Urinary bladder (tissue), 4 donors: ENCODE measurements around the gene MAGI3. TPM values are rescaled to one million over a fixed set of nuclear protein-coding genes. Genes with fewer than 3 reads are reported as not detected.

Source experiments
- DNase-seq: peaks from one replicate; pipeline ENCODE4 v3.0.0-alpha.2; 2015; ENCODE audit errors: extremely low spot score
- H3K27ac ChIP-seq: one replicate; pipeline ENCODE4 v1.5.1; 2013; ENCODE audit warnings: low read depth, mild to moderate bottlenecking, moderate library complexity
- H3K36me3 ChIP-seq: one replicate; pipeline ENCODE4 v1.6.1; 2013; ENCODE audit warnings: mild to moderate bottlenecking, moderate library complexity; ENCODE audit not compliant: insufficient read depth
- H3K4me1 ChIP-seq: one replicate; pipeline ENCODE4 v1.6.1; 2013; ENCODE audit warnings: mild to moderate bottlenecking, moderate library complexity; ENCODE audit not compliant: insufficient read depth
- H3K4me3 ChIP-seq: one replicate; pipeline ENCODE4 v1.5.1; 2013; ENCODE audit warnings: low read depth, low read length
- WGBS: extraction: QIAGEN DNeasy Blood & Tissue Kit; methylation state at CpG from one replicate; pipeline ENCODE4 v1.1.7; 2013; 5-methylcytosine and 5-hydroxymethylcytosine counted together
- polyA plus RNA-seq: library from polyadenylated mRNA; stranded (reverse); fragments of 200-250 nt; gene quantifications from one replicate; pipeline ENCODE4 v1.2.3, GENCODE V29; 2013
- total RNA-seq: library from RNA; depleted of rRNA; stranded (reverse); fragments of >200 nt; gene quantifications from one replicate; pipeline ENCODE4 v1.2.3, GENCODE V29; 2014
- donor health status: healthy with polysubstance abuse.
- donor health status: healthy.

The MAGI3 gene
- total and polyA plus RNA-seq, 2 donors: 6.1 to 34.7 TPM

- WGBS: 85% methylated on average over 9 of the region's 9 CpGs
- no peaks in the 10 kb centered on the region for H3K4me1 ChIP-seq
- no peak for DNase-seq
- no peaks in the 10 kb centered on the region for H3K36me3 ChIP-seq
- H3K27ac ChIP-seq: no peak overlapping the region
- H3K4me3 ChIP-seq: no peak overlapping the region
These were observed 268.7 kb downstream of the MAGI3 start for GRCh38 chr1:113659035-113659434.

GRCh38 chr1:113659556-113659955 lies 269.2 kb downstream of the MAGI3 start:
- no peak for DNase-seq
- H3K4me3 ChIP-seq: no peak overlapping the region
- H3K4me1 ChIP-seq: no peaks in the 10 kb centered on the region
- no peaks in the 10 kb centered on the region for H3K36me3 ChIP-seq
- no peak overlapping the region for H3K27ac ChIP-seq
- 86% methylated on average over 4 of the region's 4 CpGs for WGBS

GRCh38 chr1:113660088-113660487 lies 269.8 kb downstream of the MAGI3 start:
- no peaks in the 10 kb centered on the region for H3K36me3 ChIP-seq
- DNase-seq: no peak
- no peaks in the 10 kb centered on the region for H3K4me1 ChIP-seq
- 67% methylated on average over 3 of the region's 3 CpGs for WGBS
- H3K4me3 ChIP-seq: no peak overlapping the region
- no peak overlapping the region for H3K27ac ChIP-seq

- H3K4me3 ChIP-seq: no peak overlapping the region
- H3K36me3 ChIP-seq: no peaks in the 10 kb centered on the region
- no peaks in the 10 kb centered on the region for H3K4me1 ChIP-seq
- no peak for DNase-seq
- 82% methylated on average over 1 of the region's 1 CpG for WGBS
- no peak overlapping the region for H3K27ac ChIP-seq
These were observed 271.8 kb downstream of the MAGI3 start for GRCh38 chr1:113662101-113662500.

GRCh38 chr1:113663165-113663951 lies 273.0 kb downstream of the MAGI3 start:
- Histone ChIP-seq H3K27ac (no peak overlapping the region), H3K4me1 (no peaks in the 10 kb centered on the region), H3K4me3 (no peak overlapping the region), H3K36me3 (no peaks in the 10 kb centered on the region)
- DNase-seq: no peak
- WGBS: 87% methylated on average over 5 of the region's 5 CpGs

- Histone ChIP-seq H3K27ac (no peak overlapping the region), H3K4me3 (no peak overlapping the region), H3K36me3 (no peaks in the 10 kb centered on the region), H3K4me1 (no peaks in the 10 kb centered on the region)
- DNase-seq: no peak
These were observed 274.8 kb downstream of the MAGI3 start for GRCh38 chr1:113665071-113665470.

- no peak for DNase-seq
- WGBS: 97% methylated on average over 2 of the region's 2 CpGs
- Histone ChIP-seq H3K4me3 (no peak overlapping the region), H3K27ac (no peak overlapping the region), H3K4me1 (no peaks in the 10 kb centered on the region), H3K36me3 (no peaks in the 10 kb centered on the region)
These were observed 275.8 kb downstream of the MAGI3 start for GRCh38 chr1:113666126-113666525.

GRCh38 chr1:113669988-113670387 lies 279.7 kb downstream of the MAGI3 start:
- H3K36me3 ChIP-seq: no peaks in the 10 kb centered on the region
- H3K4me1 ChIP-seq: no peaks in the 10 kb centered on the region
- no peak for DNase-seq
- no peak overlapping the region for H3K4me3 ChIP-seq
- H3K27ac ChIP-seq: no peak overlapping the region
- 91% methylated on average over 1 of the region's 1 CpG for WGBS

- H3K4me3 ChIP-seq: no peak overlapping the region
- H3K36me3 ChIP-seq: no peaks in the 10 kb centered on the region
- 100% methylated on average over 1 of the region's 1 CpG for WGBS
- no peak for DNase-seq
- H3K27ac ChIP-seq: no peak overlapping the region
- no peaks in the 10 kb centered on the region for H3K4me1 ChIP-seq
These were observed 280.3 kb downstream of the MAGI3 start for GRCh38 chr1:113670650-113671049.

GRCh38 chr1:113672491-113672890 lies 282.2 kb downstream of the MAGI3 start:
- Histone ChIP-seq H3K4me1 (peaks cover 2% of the 10 kb centered on the region), H3K36me3 (no peaks in the 10 kb centered on the region), H3K27ac (no peak overlapping the region), H3K4me3 (no peak overlapping the region)
- 89% methylated on average over 4 of the region's 4 CpGs for WGBS
- no peak for DNase-seq

GRCh38 chr1:113674591-113674990 lies 284.3 kb downstream of the MAGI3 start:
- Histone ChIP-seq H3K4me3 (no peak overlapping the region), H3K36me3 (no peaks in the 10 kb centered on the region), H3K4me1 (peaks cover 2% of the 10 kb centered on the region), H3K27ac (no peak overlapping the region)
- WGBS: 98% methylated on average over 1 of the region's 1 CpG
- DNase-seq: no peak

- Histone ChIP-seq H3K36me3 (no peaks in the 10 kb centered on the region), H3K4me1 (peaks cover 2% of the 10 kb centered on the region), H3K4me3 (no peak overlapping the region), H3K27ac (no peak overlapping the region)
- DNase-seq: no peak
- WGBS: 92% methylated on average over 2 of the region's 2 CpGs
These were observed 285.0 kb downstream of the MAGI3 start for GRCh38 chr1:113675302-113675701.

- 83% methylated on average over 5 of the region's 5 CpGs for WGBS
- Histone ChIP-seq H3K4me3 (no peak overlapping the region), H3K36me3 (no peaks in the 10 kb centered on the region)
These were observed 286.2 kb downstream of the MAGI3 start for GRCh38 chr1:113676524-113676923.

GRCh38 chr1:113677250-113678158 lies 287.2 kb downstream of the MAGI3 start:
- Histone ChIP-seq H3K4me3 (no peak overlapping the region), H3K4me1 (peaks cover 2% of the 10 kb centered on the region), H3K36me3 (no peaks in the 10 kb centered on the region), H3K27ac (no peak overlapping the region)
- 35% methylated on average over 7 of the region's 7 CpGs for WGBS
- DNase-seq: peak; percentile 42

More at GRCh38 chr1:113676524-113676923, 286.2 kb downstream of the MAGI3 start:
- no peak for DNase-seq
- Histone ChIP-seq H3K27ac (no peak overlapping the region), H3K4me1 (peaks cover 2% of the 10 kb centered on the region)
